Measurements from ENCODE around the gene KLK12. TPM values are rescaled to one million over a fixed set of nuclear protein-coding genes. Genes with fewer than 3 reads are reported as not detected.

Gene KLK12
- total and polyA plus RNA-seq, 2 donors (not counting 3 experiments of a cell fraction or from before 2014, with no cell fraction given), result not detected

DNA sequence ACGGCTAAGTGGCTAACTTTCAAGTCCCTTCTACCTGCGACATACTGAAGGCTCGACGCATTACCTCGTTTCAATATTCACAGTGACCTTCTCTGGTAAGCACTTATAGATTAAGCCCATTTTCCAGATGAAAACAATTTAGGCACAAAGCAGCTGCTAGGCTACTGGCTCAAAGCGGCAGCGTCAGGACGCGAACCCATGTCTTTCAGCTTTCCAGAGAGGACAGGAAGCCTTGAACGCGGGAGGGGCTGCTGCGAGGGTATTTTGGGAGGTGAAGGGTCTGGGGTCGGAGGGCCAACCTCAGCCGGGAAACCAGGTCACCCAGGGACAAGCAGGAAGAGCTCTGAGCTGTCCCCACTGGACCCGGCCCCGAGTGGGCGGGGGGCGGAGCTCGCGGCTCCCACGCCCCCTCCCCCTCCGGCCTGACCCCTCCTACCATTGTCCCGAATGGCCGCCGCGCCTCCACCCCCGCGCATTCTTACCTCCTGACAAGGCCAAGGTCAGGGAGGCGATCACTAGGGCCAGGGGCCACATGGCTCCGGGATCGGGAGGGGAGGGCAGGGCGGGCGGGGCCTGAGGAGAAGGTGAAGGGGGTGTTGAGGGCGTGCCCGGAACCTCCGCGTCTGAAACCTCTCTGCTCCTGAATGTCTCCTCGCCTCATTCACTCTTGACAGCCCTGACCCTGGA lies 29.9 kb upstream of the KLK12 start, which contains the start of gene KLK13:
Gene KLK13, minus strand, starts transcription at position 559 of the 687 bp plus-strand sequence. Its CDS starts 25 bp downstream, at position 534.
- H3K4me2 ChIP-seq (ENCODE audit: insufficient read depth, low read length), result no peak within 1 kb of the TSS

DNA sequence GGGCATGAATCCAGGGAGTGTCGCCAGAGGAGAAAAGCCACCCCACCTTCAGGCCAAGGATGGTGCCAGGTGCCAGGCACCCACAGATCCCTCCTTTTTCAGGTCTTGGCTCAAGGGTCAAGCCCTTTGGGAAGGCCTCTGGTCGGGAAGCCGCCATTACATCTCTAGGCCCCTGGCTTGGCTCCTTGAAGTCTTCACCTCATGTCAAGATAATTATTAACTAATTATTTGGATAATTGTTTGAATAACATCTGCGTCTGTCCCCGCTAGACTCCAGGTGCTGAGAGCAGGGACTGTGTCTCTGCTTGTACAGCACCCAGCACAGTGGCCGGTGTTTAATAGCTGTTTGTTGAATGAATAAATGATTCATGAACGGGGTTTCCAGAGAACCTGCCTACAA lies 28.9 kb upstream of the KLK12 start:
- no peaks in the 10 kb centered on the region for H3K27me3 ChIP-seq (ENCODE audit: control insufficient read depth in 2 of 2, insufficient read depth in 2 of 2, low read length in 2 of 2)
- no peaks in the 10 kb centered on the region for H3K9me1 ChIP-seq (replicated peaks; ENCODE audit: control insufficient read depth, extremely low read depth, insufficient read depth, low read length)
- FAIRE-seq, result no peak
- BruUV-seq (replicated peaks), result no TSS peak
- TF ChIP-seq, protein P1, sequence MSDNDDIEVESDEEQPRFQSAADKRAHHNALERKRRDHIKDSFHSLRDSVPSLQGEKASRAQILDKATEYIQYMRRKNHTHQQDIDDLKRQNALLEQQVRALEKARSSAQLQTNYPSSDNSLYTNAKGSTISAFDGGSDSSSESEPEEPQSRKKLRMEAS (IDR thresholded peaks at IDR 0.05; ENCODE audit: insufficient read depth, insufficient read length), result no peak
- TF ChIP-seq JUN (IDR thresholded peaks at IDR 0.05; ENCODE audit: borderline replicate concordance, insufficient read depth, insufficient read length, low read depth) (no peak), POLR2AphosphoS5 (IDR thresholded peaks at IDR 0.05; ENCODE audit: insufficient read depth, low read depth, low read length) (no peak), FOS (IDR thresholded peaks at IDR 0.05; ENCODE audit: borderline replicate concordance, insufficient read depth, low read length) (no peak), EZH2 (IDR thresholded peaks at IDR 0.05; ENCODE audit: borderline replicate concordance, low read depth, low read length, severe bottlenecking) (no peak), POLR2A (IDR thresholded peaks at IDR 0.05; ENCODE audit: low read depth, low read length) (no peak)
- TF ChIP-seq, protein P2, sequence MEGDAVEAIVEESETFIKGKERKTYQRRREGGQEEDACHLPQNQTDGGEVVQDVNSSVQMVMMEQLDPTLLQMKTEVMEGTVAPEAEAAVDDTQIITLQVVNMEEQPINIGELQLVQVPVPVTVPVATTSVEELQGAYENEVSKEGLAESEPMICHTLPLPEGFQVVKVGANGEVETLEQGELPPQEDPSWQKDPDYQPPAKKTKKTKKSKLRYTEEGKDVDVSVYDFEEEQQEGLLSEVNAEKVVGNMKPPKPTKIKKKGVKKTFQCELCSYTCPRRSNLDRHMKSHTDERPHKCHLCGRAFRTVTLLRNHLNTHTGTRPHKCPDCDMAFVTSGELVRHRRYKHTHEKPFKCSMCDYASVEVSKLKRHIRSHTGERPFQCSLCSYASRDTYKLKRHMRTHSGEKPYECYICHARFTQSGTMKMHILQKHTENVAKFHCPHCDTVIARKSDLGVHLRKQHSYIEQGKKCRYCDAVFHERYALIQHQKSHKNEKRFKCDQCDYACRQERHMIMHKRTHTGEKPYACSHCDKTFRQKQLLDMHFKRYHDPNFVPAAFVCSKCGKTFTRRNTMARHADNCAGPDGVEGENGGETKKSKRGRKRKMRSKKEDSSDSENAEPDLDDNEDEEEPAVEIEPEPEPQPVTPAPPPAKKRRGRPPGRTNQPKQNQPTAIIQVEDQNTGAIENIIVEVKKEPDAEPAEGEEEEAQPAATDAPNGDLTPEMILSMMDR (IDR thresholded peaks at IDR 0.05; ENCODE audit: extremely low read depth in 1 of 2, insufficient read depth in 1 of 2, low read depth in 1 of 2, low read length in 2 of 2), result no peak
- no peak overlapping the region for H3K4me3 ChIP-seq (replicated peaks in 1 of 3; ENCODE audit: insufficient read depth in 1 of 3, low read depth in 1 of 3, low read length in 3 of 3)
- dilution Hi-C loops (cut with MboI; ENCODE audit: extremely low pct_ligation_motif_present, low sequenced_read_pairs), result no loop called here
- no peaks in the 10 kb centered on the region for H4K20me1 ChIP-seq (replicated peaks; ENCODE audit: control insufficient read depth, extremely low read depth, insufficient read depth, low read length)
- H3K9ac ChIP-seq (replicated peaks; ENCODE audit: extremely low read depth, insufficient read depth, low read length), result no peak overlapping the region
- no peaks in the 10 kb centered on the region for H3K79me2 ChIP-seq (ENCODE audit: control insufficient read depth, insufficient read depth, low read length)
- H3K4me1 ChIP-seq (ENCODE audit: control insufficient read depth, extremely low read depth, insufficient read depth, low read length), result no peaks in the 10 kb centered on the region
- no peaks in the 10 kb centered on the region for H3K9me3 ChIP-seq (replicated peaks; ENCODE audit: control insufficient read depth, insufficient read depth, low read length)
- DNase-seq (ENCODE audit: low read depth, low spot score), result no peak
- H3K27ac ChIP-seq (ENCODE audit: insufficient read depth, low read depth, low read length), result no peak overlapping the region
- H3K4me2 ChIP-seq (ENCODE audit: insufficient read depth, low read length), result no peak overlapping the region
- intact Hi-C loops (cut with micrococcal nuclease), result no loop called here
- no peaks in the 10 kb centered on the region for H3K36me3 ChIP-seq (ENCODE audit: control insufficient read depth in 2 of 2, extremely low read depth in 1 of 2, insufficient read depth in 2 of 2, low read length in 2 of 2)
- ChIA-PET CTCF (no interaction called here), POLR2A (no interaction called here)
- H2AFZ ChIP-seq (ENCODE audit: low read depth, low read length), result no peak overlapping the region

More for the DNA sequence above, 29.9 kb upstream of the KLK12 start, which contains the start of gene KLK13:
- Histone ChIP-seq H3K36me3 (ENCODE audit: control insufficient read depth in 2 of 2, extremely low read depth in 1 of 2, insufficient read depth in 2 of 2, low read length in 2 of 2) (no peaks in the 10 kb centered on the region), H3K27me3 (ENCODE audit: control insufficient read depth in 2 of 2, insufficient read depth in 2 of 2, low read length in 2 of 2) (no peaks in the 10 kb centered on the region), H3K79me2 (ENCODE audit: control insufficient read depth, insufficient read depth, low read length) (no peaks in the 10 kb centered on the region), H3K9ac (replicated peaks; ENCODE audit: extremely low read depth, insufficient read depth, low read length) (no peak within 1 kb of the TSS), H3K9me3 (replicated peaks; ENCODE audit: control insufficient read depth, insufficient read depth, low read length) (no peaks in the 10 kb centered on the region), H4K20me1 (replicated peaks; ENCODE audit: control insufficient read depth, extremely low read depth, insufficient read depth, low read length) (no peaks in the 10 kb centered on the region), H3K9me1 (replicated peaks; ENCODE audit: control insufficient read depth, extremely low read depth, insufficient read depth, low read length) (no peaks in the 10 kb centered on the region), H2AFZ (ENCODE audit: low read depth, low read length) (no peak within 1 kb of the TSS), H3K4me3 (replicated peaks in 1 of 3; ENCODE audit: insufficient read depth in 1 of 3, low read depth in 1 of 3, low read length in 3 of 3) (no peak within 1 kb of the TSS), H3K27ac (ENCODE audit: insufficient read depth, low read depth, low read length) (no peak within 1 kb of the TSS), H3K4me1 (ENCODE audit: control insufficient read depth, extremely low read depth, insufficient read depth, low read length) (no peaks in the 10 kb centered on the region)
- intact Hi-C loops (cut with micrococcal nuclease) (no loop called here), dilution Hi-C loops (cut with MboI; ENCODE audit: extremely low pct_ligation_motif_present, low sequenced_read_pairs) (no loop called here)
- ChIA-PET CTCF (no interaction called here), POLR2A (no interaction called here)
- TF ChIP-seq MYC (IDR thresholded peaks at IDR 0.05; ENCODE audit: low read depth, low read length) (no peak), JUN (IDR thresholded peaks at IDR 0.05; ENCODE audit: borderline replicate concordance, insufficient read depth, insufficient read length, low read depth) (no peak), GATA2 (IDR thresholded peaks at IDR 0.05; ENCODE audit: insufficient read depth, insufficient read length, low read depth, low read length) (no peak), POLR2A (IDR thresholded peaks at IDR 0.05; ENCODE audit: low read depth, low read length) (no peak)
- no TSS peak for BruUV-seq (replicated peaks)
- DNase-seq (ENCODE audit: low read depth, low spot score) (no peak), FAIRE-seq (no peak)

All from endothelial cell of umbilical vein (primary cell).